Uterus (tissue), 4 donors: ENCODE results near the gene QSOX2. TPM values are rescaled to one million over a fixed set of nuclear protein-coding genes. Genes with fewer than 3 reads are reported as not detected.

Experiments
- DNase-seq, 2 donors: peaks; one replicate each; pipeline ENCODE4 v3.0.0-alpha.2; 2019 to 2020
- H3K27ac ChIP-seq, 2 donors: fragments of 200-600 bp; sonication (generic); 1 replicate in 1 of 2; 2 replicates in 1 of 2; pipeline ENCODE4 v1.5.1; 2016 to 2018
- H3K27me3 ChIP-seq, 2 donors: fragments of 200-600 bp; sonication (generic); one replicate each; pipeline ENCODE4 v1.5.1; 2018 to 2019; ENCODE audit warnings: control low read depth in 1 of 2
- H3K36me3 ChIP-seq, 2 donors: fragments of 200-600 bp; sonication (generic); one replicate each; pipeline ENCODE4 v1.5.1; 2019; ENCODE audit warnings: control low read depth in 1 of 2
- H3K4me1 ChIP-seq, 2 donors: fragments of 200-600 bp; sonication (generic); one replicate each; pipeline ENCODE4 v1.5.1; 2018 to 2019; ENCODE audit warnings: control low read depth in 1 of 2
- H3K4me3 ChIP-seq, 2 donors: fragments of 200-600 bp; sonication (generic); 1 replicate in 1 of 2; 2 replicates in 1 of 2; pipeline ENCODE4 v1.5.1; 2018 to 2019; ENCODE audit warnings: mild to moderate bottlenecking in 1 of 2
- H3K9me3 ChIP-seq, 2 donors: fragments of 200-600 bp; sonication (generic); one replicate each; pipeline ENCODE4 v1.5.1; 2019; ENCODE audit warnings: control low read depth in 1 of 2
- CTCF ChIP-seq, 4 experiments: fragments of 200-600 bp in 2 of 4; fragments of 450-650 bp in 2 of 4; sonication (generic) in 2 of 4; IDR thresholded peaks; one replicate each; pipeline ENCODE4 v1.5.1; 2016 to 2019; ENCODE audit warnings: antibody characterized with exemption in 4 of 4, mild to moderate bottlenecking in 2 of 4, moderate library complexity in 1 of 4
- POLR2A ChIP-seq, 2 donors: fragments of 450-650 bp; IDR thresholded peaks; one replicate each; pipeline ENCODE4 v1.6.1; 2016; ENCODE audit warnings: antibody characterized with exemption in 2 of 2, mild to moderate bottlenecking in 1 of 2, moderate library complexity in 1 of 2
- intact Hi-C: fragments of 100-400 bp; cut with DNase I; formaldehyde crosslinking; loops from one replicate; pipeline ENCODE4 v1.15.1; 2023; ENCODE audit warnings: low total_unique reads
- total RNA-seq, 4 donors: library from RNA; depleted of rRNA in 3 of 4; stranded (reverse); fragments of >200 nt in 3 of 4; gene quantifications; one replicate each; pipeline versions ENCODE4 v1.1.0 to v1.2.4, GENCODE V29; 2014 to 2023
- donor health status: DM: yes; HTN: yes; CAD: no.

Gene QSOX2
- total RNA-seq, 4 donors from 2014 or later = 5.6 to 13.1 (median 9.2) TPM

DNA sequence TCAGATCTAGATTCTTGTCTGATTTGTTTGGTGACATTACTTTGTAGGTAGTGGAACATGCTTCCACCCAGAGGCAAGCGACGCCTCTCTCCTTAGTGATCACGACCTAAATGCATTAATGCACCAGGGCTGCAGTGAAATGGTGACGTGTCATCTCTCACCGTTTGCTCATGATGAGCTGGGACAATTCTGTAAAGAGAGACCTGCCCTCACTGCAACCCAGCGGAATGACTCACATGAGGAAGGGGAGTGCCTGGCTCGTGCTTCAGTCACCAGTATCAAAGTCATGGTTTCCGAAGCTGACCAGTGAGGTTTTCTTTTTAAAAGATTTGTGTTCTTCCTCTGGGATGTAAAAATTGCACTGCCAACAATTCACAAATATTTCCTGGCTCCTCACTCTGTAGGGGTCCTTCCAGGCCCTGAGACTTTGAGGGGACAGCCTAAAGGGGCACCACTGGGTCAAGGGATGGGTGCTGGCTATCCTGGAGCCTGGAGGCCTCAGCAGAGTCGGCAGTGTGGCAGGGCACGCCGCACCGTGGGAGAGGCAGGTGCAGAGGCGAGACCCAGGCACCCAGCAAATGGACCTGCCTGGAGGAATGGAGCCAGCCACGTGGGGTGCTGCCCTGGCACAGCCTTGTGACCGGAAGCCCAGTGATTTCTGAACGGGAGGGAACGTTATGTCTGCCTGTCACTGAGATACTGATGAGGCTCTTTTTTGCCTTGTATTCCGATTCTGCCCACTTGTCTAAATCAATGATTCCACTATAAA is 17.3 kb downstream of the QSOX2 start:
- no peak for DNase-seq
- Histone ChIP-seq H3K4me1 (no peaks in the 10 kb centered on the region), H3K36me3 (no peaks in the 10 kb centered on the region), H3K27ac (no peak overlapping the region), H3K27me3 (no peaks in the 10 kb centered on the region), H3K4me3 (no peak overlapping the region), H3K9me3 (no peaks in the 10 kb centered on the region)
- TF ChIP-seq POLR2A (IDR thresholded peaks at IDR 0.05) (no peak), CTCF (IDR thresholded peaks at IDR 0.05) (no peak)
- intact Hi-C loops = no loop called here

- TF ChIP-seq POLR2A (IDR thresholded peaks at IDR 0.05) = no peak
- TF ChIP-seq CTCF (IDR thresholded peaks at IDR 0.05) = no peak
- no peak overlapping the region for H3K27ac ChIP-seq
- H3K36me3 ChIP-seq = no peaks in the 10 kb centered on the region
- intact Hi-C loops = no loop called here
- no peaks in the 10 kb centered on the region for H3K9me3 ChIP-seq
- H3K4me3 ChIP-seq = no peak overlapping the region
- DNase-seq = no peak
- no peaks in the 10 kb centered on the region for H3K4me1 ChIP-seq
- no peaks in the 10 kb centered on the region for H3K27me3 ChIP-seq
These were observed 18.8 kb downstream of the QSOX2 start for GRCh38 chr9:136226680-136227407.

- H3K9me3 ChIP-seq = no peaks in the 10 kb centered on the region
- H3K36me3 ChIP-seq = no peaks in the 10 kb centered on the region
- no peaks in the 10 kb centered on the region for H3K4me1 ChIP-seq
- intact Hi-C loops = no loop called here
- H3K27ac ChIP-seq = no peak overlapping the region
- H3K4me3 ChIP-seq = no peak overlapping the region
- TF ChIP-seq CTCF (IDR thresholded peaks at IDR 0.05) (peak; percentile 21 to 55 (median 51)), POLR2A (IDR thresholded peaks at IDR 0.05) (no peak)
- no peak for DNase-seq
- H3K27me3 ChIP-seq = no peaks in the 10 kb centered on the region
These were observed 19.6 kb downstream of the QSOX2 start for GRCh38 chr9:136225748-136226679.

DNA sequence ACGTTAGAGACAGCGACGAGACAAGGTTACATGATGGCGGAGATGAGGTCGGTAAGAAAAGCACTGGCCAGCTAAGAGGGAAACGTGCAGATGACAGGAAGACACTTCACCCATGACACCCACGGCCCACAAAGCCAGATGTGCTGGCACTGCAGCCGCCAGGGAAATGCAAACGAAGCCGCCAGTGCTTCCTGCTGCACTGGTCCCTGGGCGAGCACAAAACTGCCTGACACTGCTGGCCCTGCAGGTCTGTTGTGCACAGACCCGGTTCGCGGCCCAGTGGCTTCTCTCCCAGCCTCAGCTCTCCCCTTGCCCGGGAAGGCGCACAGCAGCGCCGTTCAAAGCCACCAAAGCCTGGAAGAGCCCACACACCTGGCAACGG is 20.3 kb downstream of the QSOX2 start:
- DNase-seq = no peak
- no peaks in the 10 kb centered on the region for H3K4me1 ChIP-seq
- no peaks in the 10 kb centered on the region for H3K27me3 ChIP-seq
- no peak for TF ChIP-seq CTCF (IDR thresholded peaks at IDR 0.05)
- TF ChIP-seq POLR2A (IDR thresholded peaks at IDR 0.05) = no peak
- H3K36me3 ChIP-seq = no peaks in the 10 kb centered on the region
- H3K27ac ChIP-seq = no peak overlapping the region
- H3K4me3 ChIP-seq = no peak overlapping the region
- intact Hi-C loops = no loop called here
- H3K9me3 ChIP-seq = no peaks in the 10 kb centered on the region
